ENCODE measurements around the gene SETD5. TPM values are rescaled to one million over a fixed set of nuclear protein-coding genes. Genes with fewer than 3 reads are reported as not detected.
A peak's percentile ranks its signal among the peaks of the same experiment; 100 is the strongest.

SETD5 gene
- total and polyA plus RNA-seq, 11 donors = 28.2 to 84.2 (median 47.6) TPM

DNA sequence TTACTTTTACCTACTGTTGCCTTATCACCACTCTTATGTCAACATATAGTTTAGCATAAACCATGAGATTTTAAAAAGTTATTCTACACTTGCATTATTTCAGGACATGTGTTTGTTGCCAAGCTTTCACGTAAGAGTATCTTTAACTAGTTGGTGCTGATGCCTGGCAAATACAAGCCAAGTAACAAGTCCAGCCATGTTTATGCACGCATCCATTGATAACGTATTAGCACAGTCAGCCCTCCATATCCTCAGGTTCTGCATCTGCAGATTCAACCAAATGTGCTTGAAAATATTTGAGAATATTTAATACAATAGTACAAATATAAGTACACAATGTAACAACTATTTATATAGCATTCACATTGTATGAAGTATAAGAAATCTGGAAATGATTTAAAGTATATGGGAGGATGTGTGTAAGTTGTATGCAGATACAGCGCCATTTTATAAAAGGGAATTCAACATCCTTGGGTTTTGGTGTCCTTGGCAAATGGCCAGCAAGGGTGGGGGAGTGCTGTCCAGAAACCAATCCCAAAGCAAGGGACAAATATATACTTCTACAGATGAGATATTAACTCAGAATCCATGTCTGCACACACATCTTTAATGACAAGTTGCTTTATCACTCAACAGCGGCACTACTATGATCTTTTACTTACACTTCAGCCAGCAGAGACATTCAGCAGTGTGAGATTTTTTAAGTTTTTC, 8.7 kb upstream of the SETD5 start:
- peaks cover 0 to 99% (median 94%) of the 10 kb centered on the region in 9 donors for H3K36me3 ChIP-seq
- DNase-seq (no peak), ATAC-seq (no peak)
- H3K9me3 ChIP-seq = no peaks in the 10 kb centered on the region
- no peak overlapping the region for H3K4me3 ChIP-seq
- peaks cover 0 to 33% (median 21%) of the 10 kb centered on the region in 12 donors for H3K4me1 ChIP-seq
- H3K27me3 ChIP-seq = no peaks in the 10 kb centered on the region
- 85 to 88% (median 85%) methylated on average over 5 of the region's 5 CpGs for WGBS, 4 donors
- TF ChIP-seq, protein P1, sequence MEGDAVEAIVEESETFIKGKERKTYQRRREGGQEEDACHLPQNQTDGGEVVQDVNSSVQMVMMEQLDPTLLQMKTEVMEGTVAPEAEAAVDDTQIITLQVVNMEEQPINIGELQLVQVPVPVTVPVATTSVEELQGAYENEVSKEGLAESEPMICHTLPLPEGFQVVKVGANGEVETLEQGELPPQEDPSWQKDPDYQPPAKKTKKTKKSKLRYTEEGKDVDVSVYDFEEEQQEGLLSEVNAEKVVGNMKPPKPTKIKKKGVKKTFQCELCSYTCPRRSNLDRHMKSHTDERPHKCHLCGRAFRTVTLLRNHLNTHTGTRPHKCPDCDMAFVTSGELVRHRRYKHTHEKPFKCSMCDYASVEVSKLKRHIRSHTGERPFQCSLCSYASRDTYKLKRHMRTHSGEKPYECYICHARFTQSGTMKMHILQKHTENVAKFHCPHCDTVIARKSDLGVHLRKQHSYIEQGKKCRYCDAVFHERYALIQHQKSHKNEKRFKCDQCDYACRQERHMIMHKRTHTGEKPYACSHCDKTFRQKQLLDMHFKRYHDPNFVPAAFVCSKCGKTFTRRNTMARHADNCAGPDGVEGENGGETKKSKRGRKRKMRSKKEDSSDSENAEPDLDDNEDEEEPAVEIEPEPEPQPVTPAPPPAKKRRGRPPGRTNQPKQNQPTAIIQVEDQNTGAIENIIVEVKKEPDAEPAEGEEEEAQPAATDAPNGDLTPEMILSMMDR (IDR thresholded peaks at IDR 0.05) = no peak
- TF ChIP-seq POLR2A (IDR thresholded peaks at IDR 0.05) = no peak
- intact Hi-C loops (cut with DNase I) = loop anchor here in 1 of 10 donors (5.0 kb wide), 1 partner anchor 49 kb away; no protein-coding TSS in a partner anchor
- no peak overlapping the region for H3K27ac ChIP-seq

DNA sequence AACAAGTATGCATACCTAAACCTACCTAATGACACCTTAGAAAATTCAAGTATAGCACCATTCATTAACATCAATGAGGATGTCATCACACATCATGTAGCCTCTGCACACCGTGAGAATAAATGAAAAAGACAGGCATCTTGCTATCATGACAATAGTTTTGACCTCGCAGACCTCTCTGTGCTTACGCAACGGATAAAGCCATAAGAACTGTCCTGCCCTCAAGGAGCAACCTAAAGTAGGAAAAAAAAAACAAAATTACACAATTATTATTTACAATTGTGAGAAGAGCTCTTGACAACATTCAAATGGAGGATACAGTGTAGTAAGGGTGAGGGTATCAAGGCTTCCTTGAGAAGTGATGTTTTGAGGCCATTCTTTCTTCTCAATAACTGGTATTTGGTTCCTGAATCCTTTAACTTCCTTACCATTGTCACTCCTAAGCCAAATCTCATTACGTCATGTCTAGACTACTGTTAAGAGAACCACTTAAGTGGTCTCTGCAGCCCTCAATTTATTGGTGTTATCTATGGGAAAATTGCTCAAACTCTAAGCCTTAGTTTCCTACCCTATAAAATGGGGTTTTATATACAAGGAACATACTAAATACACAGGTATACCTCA, 7.0 kb upstream of the SETD5 start:
- intact Hi-C loops (cut with DNase I) = loop anchor here in 4 of 10 donors (5.0 kb wide), 2 partner anchors 37 to 42 kb away; no protein-coding TSS in a partner anchor
- no peak for DNase-seq
- Histone ChIP-seq H3K4me3 (no peak overlapping the region), H3K4me1 (peaks cover 3 to 49% (median 36%) of the 10 kb centered on the region in 12 donors), H3K27me3 (no peaks in the 10 kb centered on the region), H3K27ac (no peak overlapping the region), H3K36me3 (peaks cover 0 to 98% (median 91%) of the 10 kb centered on the region in 9 donors), H3K9me3 (no peaks in the 10 kb centered on the region)
- no peak for TF ChIP-seq POLR2A (IDR thresholded peaks at IDR 0.05)
- TF ChIP-seq, protein P1 (IDR thresholded peaks at IDR 0.05) = no peak
- ATAC-seq = no peak
- 89 to 92% (median 91%) methylated on average over 5 of the region's 5 CpGs for WGBS, 4 donors

DNA sequence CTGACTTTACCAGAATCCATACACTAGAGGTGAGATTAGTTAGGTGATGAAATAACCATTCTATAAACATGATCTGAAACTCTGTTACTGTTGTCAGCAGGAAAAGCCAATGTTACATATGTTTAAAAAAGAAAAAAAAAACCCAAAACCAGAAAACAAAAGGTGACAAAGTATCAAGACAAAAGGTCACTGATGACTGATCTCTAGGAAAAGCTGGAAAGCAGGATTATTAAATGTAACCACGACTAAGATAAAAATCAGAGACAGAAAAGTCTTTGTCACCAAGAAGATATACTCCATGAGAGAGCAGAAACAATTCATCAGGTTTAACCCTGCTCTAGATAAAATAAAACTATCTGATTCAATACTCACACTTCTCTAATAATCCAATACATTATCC, 5.4 kb upstream of the SETD5 start:
- Histone ChIP-seq H3K36me3 (peaks cover 0 to 84% (median 76%) of the 10 kb centered on the region in 9 donors), H3K4me1 (peaks cover 7 to 56% (median 41%) of the 10 kb centered on the region in 12 donors), H3K9me3 (no peaks in the 10 kb centered on the region), H3K27me3 (no peaks in the 10 kb centered on the region), H3K4me3 (no peak overlapping the region), H3K27ac (peak overlapping the region in 1 of 12 donors; percentile 2)
- WGBS, 4 donors = 12 to 37% (median 16%) methylated on average over 1 of the region's 1 CpG
- intact Hi-C loops (cut with DNase I) = loop anchor here in 4 of 10 donors (5.0 kb wide), 2 partner anchors 35 to 40 kb away; no protein-coding TSS in a partner anchor
- no peak for DNase-seq
- TF ChIP-seq POLR2A (IDR thresholded peaks at IDR 0.05) = no peak
- TF ChIP-seq, protein P1 (IDR thresholded peaks at IDR 0.05) = no peak
- ATAC-seq = no peak
